HG02588 (cell line): ENCODE results near the gene GOLGA6D.
"Not testable (repeated sequence)": the region's sequence is repeated elsewhere in the genome, so short reads cannot be mapped to it uniquely, and the experiment has no call there.

Experiments
- ATAC-seq: cut with Tn5 transposase; IDR thresholded peaks from one replicate; pipeline ENCODE4 v1.9.1; 2021; ENCODE audit warnings: mild to moderate bottlenecking, moderate library complexity; ENCODE audit not compliant: unreplicated experiment

Gene GOLGA6D

GRCh38 chr15:75275617-75276016 is 7.0 kb upstream of the GOLGA6D start:
- ATAC-seq, result not testable (repeated sequence)

GRCh38 chr15:75278497-75278896 is 4.1 kb upstream of the GOLGA6D start:
- ATAC-seq, result not testable (repeated sequence)

GRCh38 chr15:75284152-75284551 is 1.5 kb downstream of the GOLGA6D start:
- not testable (repeated sequence) for ATAC-seq

- not testable (repeated sequence) for ATAC-seq
These were observed 11.0 kb downstream of the GOLGA6D start for GRCh38 chr15:75293660-75294059.

- peak; percentile 62 for ATAC-seq
These were observed 16.1 kb downstream of the GOLGA6D start for GRCh38 chr15:75298541-75299310.

- ATAC-seq, result peak; percentile 71
These were observed 16.7 kb downstream of the GOLGA6D start for GRCh38 chr15:75299311-75299688.

GRCh38 chr15:75300026-75300425 is 17.4 kb downstream of the GOLGA6D start:
- ATAC-seq, result not testable (repeated sequence)

GRCh38 chr15:75302318-75302717 is 19.7 kb downstream of the GOLGA6D start:
- no peak for ATAC-seq

- not testable (repeated sequence) for ATAC-seq
These were observed 20.1 kb downstream of the GOLGA6D start for GRCh38 chr15:75302753-75303152.

- no peak for ATAC-seq
These were observed 23.6 kb downstream of the GOLGA6D start for GRCh38 chr15:75306188-75306587.

GRCh38 chr15:75307778-75308390 is 25.2 kb downstream of the GOLGA6D start:
- no peak for ATAC-seq

- no peak for ATAC-seq
These were observed 27.1 kb downstream of the GOLGA6D start for GRCh38 chr15:75309711-75310110.

GRCh38 chr15:75312548-75312947 is 29.9 kb downstream of the GOLGA6D start:
- ATAC-seq, result not testable (repeated sequence)

- ATAC-seq, result no peak
These were observed 30.6 kb downstream of the GOLGA6D start for GRCh38 chr15:75313116-75313845.

GRCh38 chr15:75314552-75315290 is 32.1 kb downstream of the GOLGA6D start:
- no peak for ATAC-seq

GRCh38 chr15:75319231-75319897 is 36.7 kb downstream of the GOLGA6D start:
- not testable (repeated sequence) for ATAC-seq

- ATAC-seq, result no peak
These were observed 39.1 kb downstream of the GOLGA6D start for GRCh38 chr15:75321711-75322110.

- no peak for ATAC-seq
These were observed 43.3 kb downstream of the GOLGA6D start for GRCh38 chr15:75325922-75326321.

GRCh38 chr15:75327005-75327404 is 44.4 kb downstream of the GOLGA6D start:
- no peak for ATAC-seq

- no peak for ATAC-seq
These were observed 44.9 kb downstream of the GOLGA6D start for GRCh38 chr15:75327491-75327890.
